Bronchial epithelial cell (primary cell): Measurements from ENCODE around the gene ANK3. TPM values are rescaled to one million over a fixed set of nuclear protein-coding genes. Genes with fewer than 3 reads are reported as not detected.

Source experiments
- DNase-seq: peaks from one replicate; pipeline ENCODE4 v3.0.0-alpha.2; 2010; ENCODE audit warnings: low read depth
- FAIRE-seq: peaks from 2 replicates; lab custom pipeline; 2011; peaks lifted over from hg19 to GRCh38; lab: Jason Lieb, UNC
- H3K27me3 ChIP-seq: 2 replicates; pipeline ENCODE4 v1.5.1; 2011; ENCODE audit warnings: low read length; ENCODE audit not compliant: control insufficient read depth, insufficient read depth
- H3K36me3 ChIP-seq: 2 replicates; pipeline ENCODE4 v1.5.1; 2011; ENCODE audit warnings: low read length; ENCODE audit not compliant: control insufficient read depth, insufficient read depth
- H3K4me3 ChIP-seq: 2 replicates; pipeline ENCODE4 v1.5.1; 2011; ENCODE audit warnings: mild to moderate bottlenecking, low read depth, low read length, control low read depth
- total RNA-seq: library from RNA; depleted of rRNA; stranded (reverse); fragments of >200 nt; gene quantifications from 2 replicates; pipeline ENCODE4 v1.2.1, GENCODE V29; 2014
- TF ChIP-seq, protein P1 (sequence below): IDR thresholded peaks from 2 replicates; pipeline ENCODE4 v1.5.1; 2011; ENCODE audit warnings: mild to moderate bottlenecking, moderate library complexity, low read length, control low read depth, inconsistent platforms; ENCODE audit not compliant: insufficient read depth, severe bottlenecking

The ANK3 gene
- total RNA-seq, 1 donor from 2014 or later: 7.9 TPM

DNA sequence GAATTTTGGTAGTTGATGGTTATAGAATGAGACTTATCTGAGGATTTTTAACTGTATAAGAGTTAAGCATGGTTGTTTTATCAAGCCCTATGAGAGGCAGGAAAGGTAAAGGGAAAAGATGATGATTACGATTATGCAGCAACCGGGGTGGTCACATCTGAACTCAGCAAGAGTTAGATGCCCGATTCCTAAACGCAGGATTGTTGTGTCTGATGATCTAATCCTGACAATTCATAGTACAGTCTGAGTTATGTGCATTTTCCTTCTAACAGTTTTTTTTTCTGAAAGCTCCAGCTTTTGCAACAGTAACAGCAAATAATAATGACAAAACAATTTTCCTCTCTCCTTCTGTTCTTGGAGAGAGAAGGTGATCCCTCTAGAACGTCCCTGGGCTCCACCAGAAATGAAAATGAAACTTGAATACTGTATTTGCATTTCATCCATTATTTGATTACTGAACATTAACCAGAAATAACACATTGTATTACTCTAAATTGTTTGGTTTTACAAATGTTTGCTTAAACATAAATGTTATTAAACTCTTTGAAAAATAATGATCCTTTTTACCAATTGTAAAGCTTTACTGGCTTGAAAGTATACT lies 306.8 kb downstream of the ANK3 start:
- DNase-seq: no peak
- no peak for FAIRE-seq
- TF ChIP-seq, protein P1, sequence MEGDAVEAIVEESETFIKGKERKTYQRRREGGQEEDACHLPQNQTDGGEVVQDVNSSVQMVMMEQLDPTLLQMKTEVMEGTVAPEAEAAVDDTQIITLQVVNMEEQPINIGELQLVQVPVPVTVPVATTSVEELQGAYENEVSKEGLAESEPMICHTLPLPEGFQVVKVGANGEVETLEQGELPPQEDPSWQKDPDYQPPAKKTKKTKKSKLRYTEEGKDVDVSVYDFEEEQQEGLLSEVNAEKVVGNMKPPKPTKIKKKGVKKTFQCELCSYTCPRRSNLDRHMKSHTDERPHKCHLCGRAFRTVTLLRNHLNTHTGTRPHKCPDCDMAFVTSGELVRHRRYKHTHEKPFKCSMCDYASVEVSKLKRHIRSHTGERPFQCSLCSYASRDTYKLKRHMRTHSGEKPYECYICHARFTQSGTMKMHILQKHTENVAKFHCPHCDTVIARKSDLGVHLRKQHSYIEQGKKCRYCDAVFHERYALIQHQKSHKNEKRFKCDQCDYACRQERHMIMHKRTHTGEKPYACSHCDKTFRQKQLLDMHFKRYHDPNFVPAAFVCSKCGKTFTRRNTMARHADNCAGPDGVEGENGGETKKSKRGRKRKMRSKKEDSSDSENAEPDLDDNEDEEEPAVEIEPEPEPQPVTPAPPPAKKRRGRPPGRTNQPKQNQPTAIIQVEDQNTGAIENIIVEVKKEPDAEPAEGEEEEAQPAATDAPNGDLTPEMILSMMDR: no peak

DNA sequence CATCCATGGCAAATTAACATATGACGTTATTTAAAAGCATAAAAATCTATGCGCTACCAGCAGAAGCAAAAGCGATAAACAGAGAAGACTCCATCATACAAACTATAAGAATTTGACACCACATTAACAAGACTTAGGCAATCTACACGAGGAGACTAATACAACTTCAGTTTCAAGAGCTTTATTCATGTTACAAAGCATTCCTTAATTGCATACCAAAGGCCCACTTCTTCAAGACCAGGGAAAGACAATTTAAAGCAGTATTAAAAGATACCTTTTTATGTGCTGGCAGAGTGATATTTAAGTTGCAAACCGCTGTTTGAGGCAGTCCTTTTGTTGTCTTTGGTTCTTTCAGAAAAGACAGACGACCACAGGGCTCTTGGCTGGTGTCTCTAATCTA lies 307.3 kb downstream of the ANK3 start:
- H3K4me3 ChIP-seq: no peak overlapping the region
- H3K36me3 ChIP-seq: no peaks in the 10 kb centered on the region
- TF ChIP-seq, protein P1: no peak
- DNase-seq: no peak
- H3K27me3 ChIP-seq: no peaks in the 10 kb centered on the region
- no peak for FAIRE-seq

More for the DNA sequence above, 306.8 kb downstream of the ANK3 start:
- no peaks in the 10 kb centered on the region for H3K27me3 ChIP-seq
- no peak overlapping the region for H3K4me3 ChIP-seq
- H3K36me3 ChIP-seq: no peaks in the 10 kb centered on the region

DNA sequence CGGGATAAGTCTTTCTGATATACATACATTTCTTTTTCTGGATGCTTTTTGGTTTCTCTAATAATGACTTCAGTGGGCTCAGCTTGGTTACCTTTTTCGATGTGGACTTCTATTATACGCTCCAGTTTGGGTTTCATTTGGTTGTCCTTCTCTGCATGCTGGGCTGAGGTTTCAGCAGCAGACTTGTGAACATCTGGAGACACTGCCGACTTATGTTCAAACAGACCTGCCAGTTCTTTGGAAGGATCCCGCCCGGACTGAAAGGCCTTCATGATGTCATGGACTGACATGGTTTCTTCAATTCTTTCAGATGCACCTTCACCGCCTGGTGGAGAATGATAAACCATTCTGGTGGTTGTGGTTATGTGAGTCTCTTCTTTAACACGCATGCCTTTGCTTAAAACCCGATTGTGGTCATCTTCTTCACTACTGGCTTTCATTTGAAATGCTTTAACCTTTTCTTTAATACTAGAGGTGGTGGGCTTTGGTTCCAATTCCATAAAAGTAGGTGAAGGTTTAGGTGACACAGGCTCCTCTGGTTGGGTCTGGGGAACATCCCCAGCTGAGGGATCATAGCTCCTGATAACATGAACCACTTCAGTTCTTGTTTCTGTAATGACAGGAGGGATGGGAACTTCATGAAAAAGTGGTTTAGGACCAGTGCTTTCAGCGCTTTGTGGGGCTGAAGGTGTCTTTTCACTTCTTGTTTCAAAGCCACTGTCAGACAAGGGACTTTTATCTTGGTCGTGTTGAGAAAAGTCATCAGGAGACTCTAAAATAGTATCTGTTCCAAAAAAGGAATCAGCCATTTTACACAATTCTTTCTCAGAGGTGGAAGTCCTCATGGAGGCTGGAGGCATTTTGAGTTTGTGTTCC lies 315.7 kb downstream of the ANK3 start:
- H3K36me3 ChIP-seq: no peaks in the 10 kb centered on the region
- DNase-seq (no peak), FAIRE-seq (no peak)
- H3K27me3 ChIP-seq: no peaks in the 10 kb centered on the region
- no peak overlapping the region for H3K4me3 ChIP-seq
- TF ChIP-seq, protein P1: no peak

DNA sequence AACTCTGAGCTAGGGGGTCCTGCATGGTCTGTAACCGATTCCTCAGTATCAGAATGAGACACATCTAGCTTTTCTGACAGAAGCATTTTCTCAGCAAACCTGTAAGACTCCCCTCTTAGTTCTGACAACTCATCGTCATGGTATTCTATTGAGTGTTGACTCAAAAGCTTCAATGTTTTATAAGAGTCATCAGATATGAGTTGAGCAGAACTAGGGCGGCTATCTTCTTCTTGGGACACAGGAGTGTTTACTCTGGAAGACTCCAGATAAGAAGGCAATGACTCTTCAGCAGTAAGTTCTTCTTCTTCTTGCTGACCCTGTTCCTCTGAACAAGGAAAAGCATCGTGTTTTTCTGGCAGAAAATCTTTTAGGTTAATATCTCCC lies 316.3 kb downstream of the ANK3 start:
- DNase-seq (no peak), FAIRE-seq (no peak)
- Histone ChIP-seq H3K27me3 (no peaks in the 10 kb centered on the region), H3K4me3 (no peak overlapping the region), H3K36me3 (no peaks in the 10 kb centered on the region)
- TF ChIP-seq, protein P1: no peak

DNA sequence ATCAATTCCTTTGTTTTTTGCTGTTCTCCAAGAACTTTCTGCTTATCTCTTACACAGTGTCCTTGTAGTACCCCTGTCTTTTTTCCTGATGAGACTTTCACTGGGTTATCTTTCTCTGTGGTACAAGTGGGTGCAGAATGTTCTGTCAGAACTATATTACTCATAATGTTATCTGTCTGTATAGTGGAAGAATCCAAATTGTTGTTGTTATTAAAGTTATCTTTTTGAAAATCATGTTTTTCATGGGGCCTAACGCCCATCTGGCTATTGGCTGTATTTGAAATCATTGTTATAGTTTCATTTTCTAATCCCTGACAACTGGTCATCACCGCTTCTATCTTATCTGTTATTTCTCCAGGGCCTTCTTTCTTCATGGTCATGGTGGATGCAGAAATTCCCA lies 320.4 kb downstream of the ANK3 start:
- TF ChIP-seq, protein P1: no peak
- Histone ChIP-seq H3K4me3 (no peak overlapping the region), H3K27me3 (no peaks in the 10 kb centered on the region), H3K36me3 (no peaks in the 10 kb centered on the region)
- FAIRE-seq (no peak), DNase-seq (no peak)
